Fibroblast of lung (primary cell): ENCODE data around the gene PIP4K2A. TPM values are rescaled to one million over a fixed set of nuclear protein-coding genes. Genes with fewer than 3 reads are reported as not detected.

Experiments used
- DNase-seq, 2 donors: peaks; one replicate each; pipeline versions ENCODE4 v3.0.0 to v3.0.0-alpha.2; 2010; ENCODE audit warnings: low read depth in 2 of 2
- H2AFZ ChIP-seq: 2 replicates; pipeline ENCODE4 v1.5.1; 2012; ENCODE audit warnings: low read length, control low read depth, inconsistent platforms
- H3K27ac ChIP-seq: 2 replicates; pipeline ENCODE4 v1.5.1; 2011; ENCODE audit warnings: low read length, control low read depth; ENCODE audit not compliant: insufficient read depth
- H3K27me3 ChIP-seq: 2 replicates; pipeline ENCODE4 v1.5.1; 2011; ENCODE audit warnings: mild to moderate bottlenecking, low read length; ENCODE audit not compliant: control insufficient read depth, insufficient read depth
- H3K36me3 ChIP-seq: 2 replicates; pipeline ENCODE4 v1.5.1; 2011; ENCODE audit warnings: low read length; ENCODE audit not compliant: control insufficient read depth, insufficient read depth
- H3K4me1 ChIP-seq: 2 replicates; pipeline ENCODE4 v1.5.1; 2011; ENCODE audit warnings: low read length; ENCODE audit not compliant: control insufficient read depth, insufficient read depth; ENCODE audit errors: extremely low read depth
- H3K4me2 ChIP-seq: 2 replicates; pipeline ENCODE4 v1.5.1; 2011; ENCODE audit warnings: low read length, control low read depth; ENCODE audit not compliant: insufficient read depth; ENCODE audit errors: extremely low read depth
- H3K4me3 ChIP-seq, 4 experiments: fragments of 200-600 bp in 1 of 4; sonication (generic) in 1 of 4; replicated peaks in 1 of 4; 2 replicates each; pipeline ENCODE4 v1.5.1; 2011 to 2016; ENCODE audit warnings: low read length in 4 of 4, low read depth in 3 of 4, mild to moderate bottlenecking in 3 of 4, control low read depth in 2 of 4, inconsistent platforms in 1 of 4, mixed read lengths in 1 of 4; ENCODE audit not compliant: insufficient read depth in 1 of 4; ENCODE audit errors: control extremely low read depth in 1 of 4
- H3K79me2 ChIP-seq: 2 replicates; pipeline ENCODE4 v1.5.1; 2012; ENCODE audit warnings: mild to moderate bottlenecking, low read length, inconsistent platforms; ENCODE audit not compliant: control insufficient read depth, insufficient read depth
- H3K9ac ChIP-seq: 2 replicates; pipeline ENCODE4 v1.5.1; 2011; ENCODE audit warnings: mild to moderate bottlenecking, low read length, control low read depth; ENCODE audit not compliant: insufficient read depth
- H3K9me3 ChIP-seq: 2 replicates; pipeline ENCODE4 v1.5.1; 2012; ENCODE audit warnings: low read depth, low read length; ENCODE audit not compliant: control insufficient read depth, insufficient read depth
- H4K20me1 ChIP-seq: 2 replicates; pipeline ENCODE4 v1.5.1; 2011; ENCODE audit warnings: low read length; ENCODE audit not compliant: control insufficient read depth, insufficient read depth; ENCODE audit errors: extremely low read depth
- EZH2 ChIP-seq: IDR thresholded peaks from 2 replicates; pipeline ENCODE4 v1.5.1; 2012; ENCODE audit warnings: low read length, control low read depth, mild to moderate bottlenecking; ENCODE audit errors: missing control alignments
- polyA plus RNA-seq, 2 donors: library from polyadenylated mRNA; depleted of rRNA in 1 of 2; stranded (reverse) in 1 of 2; unstranded in 1 of 2; fragments of >200 nt; gene quantifications; 2 replicates each; pipeline ENCODE4 v1.2.1, GENCODE V29; 2011 to 2012; ENCODE audit warnings: missing spikeins in 1 of 2
- total RNA-seq: library from RNA; depleted of rRNA; stranded (reverse); fragments of >200 nt; gene quantifications from 2 replicates; pipeline ENCODE4 v1.2.1, GENCODE V29; 2014
- TF ChIP-seq, protein P1 (sequence below), 2 donors: IDR thresholded peaks in 1 of 2; conservative IDR thresholded peaks in 1 of 2; 1 replicate in 1 of 2; 2 replicates in 1 of 2; pipeline ENCODE4 v1.5.1; 2011 to 2012; ENCODE audit warnings: low read length in 2 of 2, control low read depth in 1 of 2, inconsistent platforms in 1 of 2, low read depth in 1 of 2, mild to moderate bottlenecking in 1 of 2

The PIP4K2A gene
- total and polyA plus RNA-seq, 2 donors (not counting 1 experiment from before 2014, with no cell fraction given), result 28.5 to 40.0 TPM

DNA sequence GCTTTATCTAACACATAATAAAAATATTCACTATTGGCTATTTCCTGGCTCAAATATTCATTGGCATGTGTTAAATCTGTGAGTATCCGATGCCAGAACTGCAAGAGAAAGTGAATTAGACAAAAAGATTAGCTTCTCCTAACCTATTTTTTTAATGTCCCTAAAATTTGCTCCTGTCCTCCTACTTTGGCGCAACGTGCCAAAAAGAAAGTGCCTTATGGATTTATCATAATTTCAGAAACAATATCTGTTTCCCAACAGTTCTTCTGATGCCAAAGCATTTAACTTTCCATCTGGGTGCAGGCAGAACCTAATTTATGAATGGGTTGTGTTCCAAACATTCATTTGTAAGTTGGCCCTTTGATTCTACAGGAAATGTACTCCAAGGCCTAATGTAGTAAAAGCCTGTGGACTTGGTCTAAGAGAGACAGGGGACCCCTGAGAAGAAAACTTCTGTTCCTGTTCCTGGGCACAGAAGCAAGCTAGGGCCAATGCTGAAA, 15.4 kb downstream of the PIP4K2A start:
- Histone ChIP-seq H3K79me2 (peaks cover 52% of the 10 kb centered on the region), H3K9me3 (no peaks in the 10 kb centered on the region), H3K27ac (no peak overlapping the region), H3K4me3 (no peak overlapping the region), H3K36me3 (no peaks in the 10 kb centered on the region), H4K20me1 (no peaks in the 10 kb centered on the region), H3K4me2 (no peak overlapping the region), H3K27me3 (no peaks in the 10 kb centered on the region), H3K4me1 (peaks cover 2% of the 10 kb centered on the region), H2AFZ (no peak overlapping the region), H3K9ac (no peak overlapping the region)
- TF ChIP-seq, protein P1, sequence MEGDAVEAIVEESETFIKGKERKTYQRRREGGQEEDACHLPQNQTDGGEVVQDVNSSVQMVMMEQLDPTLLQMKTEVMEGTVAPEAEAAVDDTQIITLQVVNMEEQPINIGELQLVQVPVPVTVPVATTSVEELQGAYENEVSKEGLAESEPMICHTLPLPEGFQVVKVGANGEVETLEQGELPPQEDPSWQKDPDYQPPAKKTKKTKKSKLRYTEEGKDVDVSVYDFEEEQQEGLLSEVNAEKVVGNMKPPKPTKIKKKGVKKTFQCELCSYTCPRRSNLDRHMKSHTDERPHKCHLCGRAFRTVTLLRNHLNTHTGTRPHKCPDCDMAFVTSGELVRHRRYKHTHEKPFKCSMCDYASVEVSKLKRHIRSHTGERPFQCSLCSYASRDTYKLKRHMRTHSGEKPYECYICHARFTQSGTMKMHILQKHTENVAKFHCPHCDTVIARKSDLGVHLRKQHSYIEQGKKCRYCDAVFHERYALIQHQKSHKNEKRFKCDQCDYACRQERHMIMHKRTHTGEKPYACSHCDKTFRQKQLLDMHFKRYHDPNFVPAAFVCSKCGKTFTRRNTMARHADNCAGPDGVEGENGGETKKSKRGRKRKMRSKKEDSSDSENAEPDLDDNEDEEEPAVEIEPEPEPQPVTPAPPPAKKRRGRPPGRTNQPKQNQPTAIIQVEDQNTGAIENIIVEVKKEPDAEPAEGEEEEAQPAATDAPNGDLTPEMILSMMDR (conservative IDR thresholded peaks at IDR 0.05 in 1 of 2, IDR thresholded peaks at IDR 0.05 in 1 of 2; ENCODE audit: low read depth in 1 of 2, low read length in 2 of 2), result no peak
- TF ChIP-seq EZH2, result no peak
- DNase-seq, result no peak

DNA sequence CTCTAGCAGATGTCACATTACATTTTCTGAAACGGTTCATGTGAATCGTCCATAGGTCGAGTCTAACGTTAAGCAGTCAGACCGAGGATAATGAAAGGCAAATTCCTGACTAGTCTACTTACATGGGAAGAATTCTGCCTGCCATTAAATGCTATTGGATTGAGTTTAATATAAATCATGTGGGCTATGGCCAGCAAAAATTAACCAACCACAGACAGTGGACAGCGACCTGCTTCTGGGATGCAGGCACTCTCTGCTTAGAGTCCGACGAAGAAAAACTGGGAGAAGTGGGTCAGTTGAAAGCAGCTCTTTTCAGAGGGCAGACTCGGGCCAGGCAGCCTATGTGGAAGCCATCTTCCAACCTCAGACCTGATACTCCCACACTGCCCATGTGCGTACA, 16.6 kb downstream of the PIP4K2A start:
- peaks cover 5% of the 10 kb centered on the region for H3K4me1 ChIP-seq
- no peak overlapping the region for H3K9ac ChIP-seq
- no peak overlapping the region for H3K27ac ChIP-seq
- no peaks in the 10 kb centered on the region for H3K27me3 ChIP-seq
- no peaks in the 10 kb centered on the region for H3K9me3 ChIP-seq
- H2AFZ ChIP-seq, result no peak overlapping the region
- no peaks in the 10 kb centered on the region for H4K20me1 ChIP-seq
- H3K36me3 ChIP-seq, result no peaks in the 10 kb centered on the region
- TF ChIP-seq, protein P1 (conservative IDR thresholded peaks at IDR 0.05 in 1 of 2, IDR thresholded peaks at IDR 0.05 in 1 of 2; ENCODE audit: low read depth in 1 of 2, low read length in 2 of 2), result no peak
- TF ChIP-seq EZH2, result no peak
- H3K4me3 ChIP-seq, result no peak overlapping the region
- no peak for DNase-seq
- no peak overlapping the region for H3K4me2 ChIP-seq
- peaks cover 46% of the 10 kb centered on the region for H3K79me2 ChIP-seq

DNA sequence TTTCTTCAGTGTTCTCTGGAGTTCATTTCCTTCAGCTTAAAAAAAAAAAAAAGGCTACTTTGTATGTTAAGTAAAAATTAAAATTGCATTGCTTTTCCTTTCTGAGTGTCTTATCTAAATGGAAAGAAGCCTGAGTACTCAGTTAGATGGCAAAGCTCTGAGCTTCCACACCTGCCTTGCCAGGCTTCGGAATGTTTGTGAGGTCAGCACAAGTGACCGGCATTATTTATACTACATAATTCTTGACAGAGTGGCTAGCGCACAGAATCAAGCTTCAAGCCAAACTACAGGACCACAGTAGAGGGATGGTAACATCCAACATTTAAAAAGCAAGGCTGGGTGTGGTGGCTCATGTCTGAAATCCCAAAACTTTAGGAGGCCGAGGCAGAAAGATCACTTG, 17.3 kb downstream of the PIP4K2A start:
- no peaks in the 10 kb centered on the region for H4K20me1 ChIP-seq

More for the DNA sequence above, 17.3 kb downstream of the PIP4K2A start:
- no peaks in the 10 kb centered on the region for H3K9me3 ChIP-seq
- H3K4me1 ChIP-seq, result peaks cover 5% of the 10 kb centered on the region
- H3K9ac ChIP-seq, result no peak overlapping the region
- H2AFZ ChIP-seq, result no peak overlapping the region
- H3K27ac ChIP-seq, result no peak overlapping the region
- no peak for TF ChIP-seq EZH2
- TF ChIP-seq, protein P1 (conservative IDR thresholded peaks at IDR 0.05 in 1 of 2, IDR thresholded peaks at IDR 0.05 in 1 of 2; ENCODE audit: low read depth in 1 of 2, low read length in 2 of 2), result no peak
- H3K4me2 ChIP-seq, result no peak overlapping the region
- H3K36me3 ChIP-seq, result no peaks in the 10 kb centered on the region
- H3K4me3 ChIP-seq, result no peak overlapping the region
- DNase-seq, result no peak
- peaks cover 44% of the 10 kb centered on the region for H3K79me2 ChIP-seq
- no peaks in the 10 kb centered on the region for H3K27me3 ChIP-seq
